Panc1 (cell line): ENCODE results near the gene TANGO2.

ENCODE experiments used
- CTCF ChIP-seq: fragments of 450-650 bp; IDR thresholded peaks from 2 replicates; pipeline ENCODE4 v1.5.1; 2017; ENCODE audit warnings: mild to moderate bottlenecking
- REST ChIP-seq, 2 experiments: IDR thresholded peaks; 2 replicates each; pipeline ENCODE4 v1.6.1; 2011 to 2012; ENCODE audit warnings: low read depth in 2 of 2, control low read depth in 1 of 2, low read length in 1 of 2, mild to moderate bottlenecking in 1 of 2, moderate library complexity in 1 of 2; ENCODE audit not compliant: insufficient read depth in 1 of 2

GRCh38 chr22:19984201-19984753, 36.6 kb upstream of the TANGO2 start:
- no peak for TF ChIP-seq CTCF
- no peak for TF ChIP-seq REST (IDR thresholded peaks at IDR 0.05; ENCODE audit: insufficient read depth in 1 of 2, low read depth in 2 of 2, low read length in 1 of 2)
